Measurements from ENCODE around the gene KRTAP4-8. TPM values are rescaled to one million over a fixed set of nuclear protein-coding genes. Genes with fewer than 3 reads are reported as not detected.

The KRTAP4-8 gene
- not detected in 2 replicates for total RNA-seq

DNA sequence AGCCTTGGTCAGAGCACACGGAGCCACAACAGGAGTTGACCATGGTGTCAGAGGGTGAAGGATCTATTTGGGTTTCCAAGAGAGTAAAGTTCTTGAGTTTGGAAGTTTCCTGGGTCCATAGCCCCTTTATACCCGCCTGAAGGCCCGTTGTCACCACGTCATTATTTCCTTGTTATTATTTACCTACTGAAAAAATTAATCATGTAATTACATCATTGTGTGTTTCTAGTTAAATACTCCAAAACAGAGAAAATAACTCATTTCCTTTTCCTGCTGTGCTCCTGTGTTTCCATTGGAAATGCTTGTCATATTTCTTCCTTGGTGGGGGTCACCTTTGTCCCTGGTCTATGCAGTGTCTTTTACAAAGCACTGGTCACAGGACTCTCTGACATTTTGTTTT lies at the start of gene KRTAP4-8:
KRTAP4-8 (minus strand) TSS at position 101 of the 400 bp plus-strand sequence; CDS start at position 43, 58 bp downstream.

GRCh38 chr17:41140360-41141131 lies 42.6 kb upstream of the KRTAP4-8 start, which contains the start of gene KRTAP4-6:
TSS of gene KRTAP4-6 (minus strand) at chr17:41140544. CDS start at chr17:41140487, 57 bp downstream.

GRCh38 chr17:41123991-41124371 lies 26.0 kb upstream of the KRTAP4-8 start, which contains the start of gene KRTAP4-12:
TSS of gene KRTAP4-12 (minus strand) at chr17:41124182. CDS start at chr17:41124122, 60 bp downstream.

GRCh38 chr17:41117846-41118386 lies 20.0 kb upstream of the KRTAP4-8 start, which contains the start of gene KRTAP4-11:
TSS of gene KRTAP4-11 (minus strand) at chr17:41118373. CDS start at chr17:41118315, 58 bp downstream.

DNA sequence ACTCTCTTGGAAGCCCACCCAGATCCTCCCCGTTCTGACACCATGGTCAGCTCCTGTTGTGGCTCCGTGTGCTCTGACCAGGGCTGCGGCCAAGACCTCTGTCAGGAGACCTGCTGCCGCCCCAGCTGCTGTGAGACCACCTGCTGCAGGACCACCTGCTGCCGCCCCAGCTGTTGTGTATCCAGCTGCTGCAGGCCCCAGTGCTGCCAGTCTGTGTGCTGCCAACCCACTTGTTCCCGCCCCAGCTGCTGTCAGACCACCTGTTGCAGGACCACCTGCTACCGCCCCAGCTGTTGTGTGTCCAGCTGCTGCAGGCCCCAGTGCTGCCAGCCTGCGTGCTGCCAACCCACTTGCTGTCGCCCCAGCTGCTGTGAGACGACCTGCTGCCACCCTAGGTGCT lies 7.4 kb upstream of the KRTAP4-8 start, which contains the start of gene KRTAP4-9:
KRTAP4-9 (plus strand) TSS at position 43 of the 400 bp plus-strand sequence; CDS start at position 43, 0 bp downstream.

GRCh38 chr17:41101586-41102259 lies 3.8 kb upstream of the KRTAP4-8 start, which contains the start of gene KRTAP4-16:
TSS of gene KRTAP4-16 (minus strand) at chr17:41102209. CDS start at chr17:41102209, 0 bp downstream.

DNA sequence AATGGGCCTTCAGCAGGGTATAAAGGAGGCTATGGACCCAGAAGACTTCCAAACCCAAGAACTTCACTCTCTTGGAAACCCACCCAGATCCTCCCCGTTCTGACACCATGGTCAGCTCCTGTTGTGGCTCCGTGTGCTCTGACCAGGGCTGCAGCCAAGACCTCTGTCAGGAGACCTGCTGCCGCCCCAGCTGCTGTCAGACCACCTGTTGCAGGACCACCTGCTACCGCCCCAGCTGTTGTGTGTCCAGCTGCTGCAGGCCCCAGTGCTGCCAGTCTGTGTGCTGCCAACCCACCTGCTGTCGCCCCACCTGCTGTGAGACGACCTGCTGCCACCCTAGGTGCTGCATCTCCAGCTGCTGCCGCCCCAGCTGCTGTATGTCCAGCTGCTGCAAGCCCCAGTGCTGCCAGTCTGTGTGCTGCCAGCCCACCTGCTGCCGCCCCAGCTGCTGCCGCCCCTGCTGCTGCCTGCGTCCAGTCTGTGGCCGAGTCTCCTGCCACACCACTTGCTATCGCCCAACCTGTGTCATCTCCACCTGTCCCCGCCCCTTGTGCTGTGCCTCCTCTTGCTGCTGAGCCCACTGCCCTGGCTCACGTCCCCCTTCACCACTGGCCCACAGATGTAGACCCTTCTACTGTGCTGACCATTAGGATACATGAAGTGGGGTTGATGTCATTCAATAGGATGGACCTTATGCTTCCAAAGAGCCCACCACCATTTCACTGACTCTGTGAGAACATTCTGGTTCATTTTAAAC lies 13.7 kb downstream of the KRTAP4-8 start, which contains the start of gene KRTAP4-7:
KRTAP4-7 (plus strand) TSS at position 51 of the 757 bp plus-strand sequence; CDS start at position 108, 57 bp downstream.

DNA sequence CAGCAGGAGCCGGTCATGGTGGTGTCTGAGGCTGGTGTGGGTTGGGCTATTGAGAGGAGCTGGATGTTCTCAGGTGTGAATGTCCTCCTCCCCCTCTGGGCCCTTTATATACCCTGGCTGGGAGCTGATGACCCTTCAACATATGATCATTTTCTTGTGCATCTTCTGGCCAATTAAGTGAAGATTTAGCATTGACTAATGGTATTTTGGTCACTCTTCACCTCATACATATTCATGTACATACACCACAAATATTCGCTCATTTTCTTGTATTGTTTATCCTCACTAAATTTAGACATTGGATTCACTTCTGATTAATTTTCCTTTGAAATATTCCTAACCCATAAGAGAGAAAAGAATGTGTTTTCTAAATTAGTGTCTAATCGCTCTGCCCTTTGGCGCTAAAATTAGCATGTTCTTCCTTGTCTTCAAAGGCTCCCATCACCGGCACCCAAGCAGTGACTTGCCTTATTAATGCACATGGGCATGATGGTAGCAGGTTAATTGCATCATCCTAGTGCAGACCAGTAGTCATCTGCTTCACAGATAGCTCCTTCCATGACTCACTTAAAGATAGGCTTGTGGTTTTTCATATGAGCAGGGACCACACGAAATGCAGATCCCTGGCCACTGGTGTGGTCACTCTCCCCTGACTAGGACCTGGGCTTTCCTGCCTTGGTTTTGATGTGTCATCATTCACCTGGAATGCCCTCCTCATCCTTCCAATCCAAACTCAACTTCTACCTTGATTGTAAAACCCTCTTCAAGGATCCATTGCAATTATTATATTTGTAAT lies 31.9 kb downstream of the KRTAP4-8 start, which contains the start of gene KRTAP2-4:
KRTAP2-4 (minus strand) TSS at position 51 of the 796 bp plus-strand sequence; CDS start at position 17, 34 bp downstream.

GRCh38 chr17:41060052-41060604 lies 37.8 kb downstream of the KRTAP4-8 start, which contains the start of gene KRTAP2-3:
TSS of gene KRTAP2-3 (minus strand) at chr17:41060114. CDS start at chr17:41060050, 64 bp downstream.

GRCh38 chr17:41055130-41055529 lies 42.8 kb downstream of the KRTAP4-8 start, which contains the start of gene KRTAP2-2:
TSS of gene KRTAP2-2 (minus strand) at chr17:41055230. CDS start at chr17:41055211, 19 bp downstream.

Other genes starting within 250 kb of the KRTAP4-8 start
- gene KRT12, start 230.9 kb downstream of the KRTAP4-8 start, total RNA-seq, result not detected in 2 replicates
- not detected in 2 replicates for gene KRT20, start 212.9 kb downstream of the KRTAP4-8 start, total RNA-seq
- not detected in 2 replicates for gene KRT23, start 160.5 kb downstream of the KRTAP4-8 start, total RNA-seq
- gene KRT39, start 131.2 kb downstream of the KRTAP4-8 start, total RNA-seq, result not detected in 2 replicates
- not detected in 2 replicates for gene KRT40, start 113.8 kb downstream of the KRTAP4-8 start, total RNA-seq
- gene KRTAP3-3, start 104.0 kb downstream of the KRTAP4-8 start, total RNA-seq, result not detected in 2 replicates
- gene KRTAP3-2, start 98.2 kb downstream of the KRTAP4-8 start, total RNA-seq, result not detected in 2 replicates
- not detected in 2 replicates for gene KRTAP3-1, start 89.0 kb downstream of the KRTAP4-8 start, total RNA-seq
- gene KRTAP1-5, start 70.9 kb downstream of the KRTAP4-8 start, total RNA-seq, result not detected in 2 replicates
- not detected in 2 replicates for gene KRTAP1-4, start 67.9 kb downstream of the KRTAP4-8 start, total RNA-seq
- not detected in 2 replicates for gene KRTAP1-3, start 63.3 kb downstream of the KRTAP4-8 start, total RNA-seq
- gene KRTAP1-1, start 56.7 kb downstream of the KRTAP4-8 start, total RNA-seq, result not detected in 2 replicates
- not detected in 2 replicates for gene KRTAP2-1, start 50.8 kb downstream of the KRTAP4-8 start, total RNA-seq
- not detected in 2 replicates for gene KRTAP2-2, start 42.9 kb downstream of the KRTAP4-8 start, total RNA-seq
- gene KRTAP2-3, start 38.0 kb downstream of the KRTAP4-8 start, total RNA-seq, result not detected in 2 replicates
- gene KRTAP2-4, start 32.3 kb downstream of the KRTAP4-8 start, total RNA-seq, result not detected in 2 replicates
- not detected in 2 replicates for gene KRTAP4-7, start 14.0 kb downstream of the KRTAP4-8 start, total RNA-seq
- gene KRTAP4-16, start 4.1 kb upstream of the KRTAP4-8 start, total RNA-seq, result not detected in 2 replicates
- gene KRTAP4-9, start 7.2 kb upstream of the KRTAP4-8 start, total RNA-seq, result not detected in 2 replicates
- not detected in 2 replicates for gene KRTAP4-11, start 20.2 kb upstream of the KRTAP4-8 start, total RNA-seq
- not detected in 2 replicates for gene KRTAP4-12, start 26.0 kb upstream of the KRTAP4-8 start, total RNA-seq
- gene KRTAP4-6, start 42.4 kb upstream of the KRTAP4-8 start, total RNA-seq, result not detected in 2 replicates
- not detected in 2 replicates for gene KRTAP4-5, start 51.7 kb upstream of the KRTAP4-8 start, total RNA-seq
- gene KRTAP4-4, start 62.6 kb upstream of the KRTAP4-8 start, total RNA-seq, result not detected in 2 replicates
- not detected in 2 replicates for gene KRTAP4-3, start 70.1 kb upstream of the KRTAP4-8 start, total RNA-seq
- gene KRTAP4-2, start 80.1 kb upstream of the KRTAP4-8 start, total RNA-seq, result not detected in 2 replicates
- not detected in 2 replicates for gene KRTAP4-1, start 86.8 kb upstream of the KRTAP4-8 start, total RNA-seq
- not detected in 2 replicates for gene KRTAP9-1, start 91.7 kb upstream of the KRTAP4-8 start, total RNA-seq
- not detected in 2 replicates for gene KRTAP9-2, start 128.5 kb upstream of the KRTAP4-8 start, total RNA-seq
- not detected in 2 replicates for gene KRTAP9-3, start 134.3 kb upstream of the KRTAP4-8 start, total RNA-seq
- gene KRTAP9-8, start 139.9 kb upstream of the KRTAP4-8 start, total RNA-seq, result not detected in 2 replicates
- not detected in 2 replicates for gene KRTAP9-4, start 151.5 kb upstream of the KRTAP4-8 start, total RNA-seq
- gene KRTAP9-9, start 157.2 kb upstream of the KRTAP4-8 start, total RNA-seq, result not detected in 2 replicates
- gene KRTAP9-6, start 167.2 kb upstream of the KRTAP4-8 start, total RNA-seq, result not detected in 2 replicates
- not detected in 2 replicates for gene KRTAP9-7, start 177.6 kb upstream of the KRTAP4-8 start, total RNA-seq
- gene KRTAP29-1, start 204.7 kb upstream of the KRTAP4-8 start, total RNA-seq, result not detected in 2 replicates
- not detected in 2 replicates for gene KRTAP16-1, start 211.2 kb upstream of the KRTAP4-8 start, total RNA-seq
- gene KRTAP17-1, start 217.6 kb upstream of the KRTAP4-8 start, total RNA-seq, result not detected in 2 replicates